ENCODE measurements around the gene GHRL.

Gene GHRL

DNA sequence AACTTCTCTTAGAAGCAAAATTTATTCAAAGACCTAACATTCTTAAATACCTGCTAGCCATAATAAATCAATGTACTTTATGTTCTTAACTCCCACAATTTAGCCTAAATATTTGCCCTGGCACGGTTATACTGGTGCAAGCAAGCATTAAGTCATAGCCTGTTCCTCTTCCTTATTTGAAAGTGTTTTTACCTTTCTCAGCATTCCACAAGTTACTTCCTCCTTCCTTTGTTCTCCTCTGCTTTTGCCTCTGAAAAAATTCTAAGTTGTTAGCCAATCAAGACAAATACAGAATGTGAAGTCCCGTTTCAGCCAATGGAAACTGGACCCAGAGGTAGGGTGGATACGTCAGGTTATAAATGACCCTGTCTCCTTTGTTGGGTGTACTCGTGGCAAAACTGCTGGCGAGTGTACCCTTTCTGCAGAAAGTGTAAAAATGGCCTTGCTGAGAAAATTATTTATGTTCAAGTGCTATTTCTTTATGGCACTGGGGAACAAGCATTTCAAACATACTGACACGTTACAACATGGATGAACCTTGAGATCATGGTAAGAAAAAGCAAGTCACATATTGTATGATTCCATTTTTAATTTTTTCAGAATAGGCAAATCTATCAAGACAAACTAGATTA is 47.5 kb downstream of the GHRL start:
- peaks cover 3% of the 10 kb centered on the region for H3K27me3 Mint-ChIP-seq (ENCODE audit: low read depth)

DNA sequence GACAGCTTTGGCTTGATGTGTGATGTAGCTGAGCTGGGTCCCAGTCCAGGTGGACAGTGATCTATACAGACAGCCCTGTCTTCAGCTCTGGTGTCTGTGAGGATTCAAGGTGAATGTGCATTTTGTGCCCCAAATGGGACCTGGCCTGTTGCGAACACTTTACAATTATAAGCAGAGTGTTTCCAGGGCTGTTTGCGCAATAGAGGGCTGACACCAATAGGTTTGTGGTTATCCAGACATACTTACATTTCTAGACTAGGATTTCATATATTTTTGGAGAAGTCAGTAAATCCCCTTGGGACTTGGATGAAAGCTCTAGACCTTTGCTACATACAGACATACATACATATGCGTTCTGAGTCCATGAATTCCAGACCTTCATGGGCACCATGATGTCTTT is 48.7 kb downstream of the GHRL start:
- H3K27me3 Mint-ChIP-seq (ENCODE audit: low read depth): peaks cover 3% of the 10 kb centered on the region
- no peak overlapping the region for H3K4me3 Mint-ChIP-seq
- peaks cover 2% of the 10 kb centered on the region for H3K9me3 Mint-ChIP-seq
- H3K27ac Mint-ChIP-seq: no peak overlapping the region
- no peaks in the 10 kb centered on the region for H3K36me3 Mint-ChIP-seq (ENCODE audit: low read depth)
- peaks cover 18% of the 10 kb centered on the region for H3K4me1 Mint-ChIP-seq
- TF ChIP-seq, protein P1, sequence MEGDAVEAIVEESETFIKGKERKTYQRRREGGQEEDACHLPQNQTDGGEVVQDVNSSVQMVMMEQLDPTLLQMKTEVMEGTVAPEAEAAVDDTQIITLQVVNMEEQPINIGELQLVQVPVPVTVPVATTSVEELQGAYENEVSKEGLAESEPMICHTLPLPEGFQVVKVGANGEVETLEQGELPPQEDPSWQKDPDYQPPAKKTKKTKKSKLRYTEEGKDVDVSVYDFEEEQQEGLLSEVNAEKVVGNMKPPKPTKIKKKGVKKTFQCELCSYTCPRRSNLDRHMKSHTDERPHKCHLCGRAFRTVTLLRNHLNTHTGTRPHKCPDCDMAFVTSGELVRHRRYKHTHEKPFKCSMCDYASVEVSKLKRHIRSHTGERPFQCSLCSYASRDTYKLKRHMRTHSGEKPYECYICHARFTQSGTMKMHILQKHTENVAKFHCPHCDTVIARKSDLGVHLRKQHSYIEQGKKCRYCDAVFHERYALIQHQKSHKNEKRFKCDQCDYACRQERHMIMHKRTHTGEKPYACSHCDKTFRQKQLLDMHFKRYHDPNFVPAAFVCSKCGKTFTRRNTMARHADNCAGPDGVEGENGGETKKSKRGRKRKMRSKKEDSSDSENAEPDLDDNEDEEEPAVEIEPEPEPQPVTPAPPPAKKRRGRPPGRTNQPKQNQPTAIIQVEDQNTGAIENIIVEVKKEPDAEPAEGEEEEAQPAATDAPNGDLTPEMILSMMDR (IDR thresholded peaks at IDR 0.05; ENCODE audit: unreplicated experiment in 3 of 3): no peak

More for the DNA sequence above, 47.5 kb downstream of the GHRL start:
- Mint-ChIP-seq H3K4me3 (no peak overlapping the region), H3K27ac (no peak overlapping the region), H3K4me1 (peaks cover 28% of the 10 kb centered on the region), H3K9me3 (peaks cover 2% of the 10 kb centered on the region), H3K36me3 (ENCODE audit: low read depth) (peaks cover under 1% of the 10 kb centered on the region)
- TF ChIP-seq, protein P1 (IDR thresholded peaks at IDR 0.05; ENCODE audit: unreplicated experiment in 3 of 3): no peak

DNA sequence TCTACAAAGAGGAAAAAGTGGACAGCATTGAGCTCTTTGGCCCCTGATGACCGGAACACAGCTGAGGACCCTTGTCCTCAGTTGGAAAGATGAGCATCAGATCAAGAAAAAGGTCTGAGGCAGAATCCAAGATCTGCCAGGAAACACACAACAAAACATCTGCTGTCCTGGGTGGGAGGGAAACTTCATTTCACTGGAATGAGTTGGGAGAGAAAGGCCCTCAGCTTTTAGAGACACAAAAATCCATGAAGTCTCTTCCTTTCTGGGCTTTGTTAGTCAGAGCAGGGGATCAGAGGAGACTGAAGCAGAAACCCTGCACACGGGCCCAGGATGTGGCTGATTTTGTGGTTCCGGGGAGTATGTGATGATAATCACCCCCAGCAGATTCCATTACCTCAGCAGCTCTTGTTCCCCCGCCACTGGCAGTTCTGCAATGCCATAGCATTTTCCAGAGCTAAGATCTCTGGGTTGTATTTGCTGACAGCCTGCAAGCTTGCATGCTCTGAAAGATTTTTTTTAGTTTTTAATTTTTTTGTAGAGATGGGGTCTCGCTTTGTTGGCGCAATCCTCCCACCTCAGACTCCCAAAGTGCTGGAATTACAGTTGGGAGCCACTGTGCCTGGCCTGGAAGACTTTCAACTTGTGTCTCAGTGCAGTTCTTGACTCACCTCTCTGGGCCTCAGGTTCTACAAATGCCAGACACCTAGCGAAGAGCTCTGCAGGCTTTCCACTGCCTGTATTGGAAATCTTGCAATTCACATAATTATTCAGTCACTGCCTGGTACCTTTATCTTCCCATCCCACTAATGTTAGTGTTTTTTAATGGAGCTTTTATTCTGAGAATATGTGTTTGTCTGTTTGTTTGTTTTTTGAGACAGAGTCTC is 50.3 kb downstream of the GHRL start:
- Mint-ChIP-seq H3K27ac (peak overlapping the region; percentile 56 to 87 (median 83)), H3K4me1 (peaks cover 9% of the 10 kb centered on the region), H3K9me3 (peaks cover 2% of the 10 kb centered on the region), H3K27me3 (ENCODE audit: low read depth) (no peaks in the 10 kb centered on the region), H3K4me3 (no peak overlapping the region), H3K36me3 (ENCODE audit: low read depth) (no peaks in the 10 kb centered on the region)
- TF ChIP-seq, protein P1 (IDR thresholded peaks at IDR 0.05; ENCODE audit: unreplicated experiment in 3 of 3): no peak

DNA sequence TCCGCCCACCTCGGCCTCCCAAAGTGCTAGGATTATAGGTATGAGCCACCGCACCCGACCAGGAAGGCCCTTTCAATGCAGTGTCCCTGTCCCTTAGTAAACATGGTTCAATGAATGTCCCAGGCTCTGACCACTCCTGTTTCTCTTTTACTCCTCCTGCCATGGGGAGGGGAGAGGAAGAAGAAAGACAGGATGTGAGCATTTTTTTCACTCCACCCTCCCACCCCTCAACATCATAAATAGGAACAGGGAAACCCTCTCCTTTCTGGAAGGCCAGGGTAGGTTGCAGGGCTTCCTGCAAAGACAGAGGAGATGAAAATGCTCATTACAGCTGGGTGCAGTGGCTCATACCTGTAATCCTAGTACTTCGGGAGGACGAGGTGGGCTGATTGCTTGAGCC is 51.9 kb downstream of the GHRL start:
- Mint-ChIP-seq H3K9me3 (no peaks in the 10 kb centered on the region), H3K4me1 (peaks cover 9% of the 10 kb centered on the region), H3K27ac (no peak overlapping the region), H3K36me3 (ENCODE audit: low read depth) (no peaks in the 10 kb centered on the region), H3K27me3 (ENCODE audit: low read depth) (no peaks in the 10 kb centered on the region), H3K4me3 (no peak overlapping the region)
- TF ChIP-seq, protein P1 (IDR thresholded peaks at IDR 0.05; ENCODE audit: unreplicated experiment in 3 of 3): no peak

DNA sequence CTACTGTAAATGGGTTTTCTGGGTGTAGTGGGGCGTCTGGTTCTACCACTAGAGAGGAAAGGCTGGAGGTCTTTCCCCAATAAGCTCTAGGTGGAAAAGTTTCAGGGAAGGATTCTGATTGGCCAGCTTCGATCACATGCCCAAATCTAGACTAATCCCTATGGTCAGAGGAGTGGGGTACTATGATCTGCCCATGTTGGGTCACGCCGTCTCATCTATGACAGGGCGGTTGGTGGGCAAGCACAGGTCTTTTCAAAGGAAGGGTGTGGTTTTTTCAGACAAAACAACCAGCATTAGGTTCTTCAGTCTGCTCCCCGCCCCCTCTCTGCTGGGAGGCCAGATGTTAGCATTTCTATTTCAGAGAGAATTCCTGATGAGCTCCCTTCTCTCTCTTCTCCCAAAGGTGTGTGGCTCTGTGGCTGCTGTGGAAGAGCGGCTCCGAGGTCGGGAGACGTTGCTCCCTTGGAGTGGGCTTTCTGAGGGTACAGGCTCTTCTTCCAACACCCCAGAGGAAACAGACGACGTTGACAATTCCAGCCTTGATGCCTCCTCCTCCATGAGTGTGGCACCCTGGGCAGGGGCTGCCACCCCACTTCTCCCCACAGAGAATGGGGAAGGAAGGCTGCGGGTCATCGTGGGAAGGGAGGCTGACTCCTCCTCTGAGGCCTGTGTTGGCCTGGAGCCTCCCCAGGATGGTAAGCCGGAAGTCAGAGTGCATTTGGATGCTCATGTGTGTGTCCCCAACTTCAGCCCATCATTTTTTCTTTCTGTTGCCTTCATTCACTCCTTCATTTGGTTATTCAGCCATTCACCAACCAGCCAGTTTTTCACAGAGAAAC is 54.2 kb downstream of the GHRL start:
- Mint-ChIP-seq H3K27ac (no peak overlapping the region), H3K27me3 (ENCODE audit: low read depth) (no peaks in the 10 kb centered on the region), H3K9me3 (no peaks in the 10 kb centered on the region), H3K4me1 (peaks cover 9% of the 10 kb centered on the region), H3K36me3 (ENCODE audit: low read depth) (no peaks in the 10 kb centered on the region), H3K4me3 (no peak overlapping the region)
- TF ChIP-seq, protein P1 (IDR thresholded peaks at IDR 0.05; ENCODE audit: unreplicated experiment in 3 of 3): no peak

All from nephron (organoid).